ENCODE measurements around the gene XPNPEP2. TPM values are rescaled to one million over a fixed set of nuclear protein-coding genes. Genes with fewer than 3 reads are reported as not detected.

XPNPEP2 gene
- total and polyA plus RNA-seq, 9 of the 15 experiments (the other 6 are each of a cell fraction or from before 2014, with no cell fraction given) = 0.03 to 0.19 (median 0.09) TPM; not detected in 5

- Histone ChIP-seq H4K20me1 (replicated peaks; ENCODE audit: control insufficient read depth, insufficient read depth, low read length) (no peaks in the 10 kb centered on the region), H3K27ac (ENCODE audit: extremely low read depth, low read depth, low read length) (no peak overlapping the region), H3K9me3 (replicated peaks; ENCODE audit: control insufficient read depth, insufficient read depth, low read depth, low read length) (no peaks in the 10 kb centered on the region), H2AFZ (ENCODE audit: low read depth, low read length) (no peak overlapping the region), H3K27me3 (ENCODE audit: control insufficient read depth in 2 of 2, insufficient read depth in 2 of 2, low read length in 2 of 2) (no peaks in the 10 kb centered on the region), H3K36me3 (ENCODE audit: control insufficient read depth, insufficient read depth, low read length) (no peaks in the 10 kb centered on the region), H3K9me1 (ENCODE audit: control insufficient read depth, insufficient read depth, low read length) (no peaks in the 10 kb centered on the region), H3K79me2 (ENCODE audit: control insufficient read depth, insufficient read depth, low read length) (no peaks in the 10 kb centered on the region), H3K9ac (ENCODE audit: insufficient read depth in 1 of 2, low read depth in 2 of 2, low read length in 2 of 2) (no peak overlapping the region), H3K4me2 (ENCODE audit: insufficient read depth, low read length) (no peak overlapping the region), H3K4me3 (no peak overlapping the region), H3K4me1 (replicated peaks in 1 of 2; ENCODE audit: control insufficient read depth in 2 of 2, insufficient read depth in 2 of 2, low read length in 2 of 2) (peaks cover 13 to 28% of the 10 kb centered on the region in 2 experiments)
- peak; percentile 75 for TF ChIP-seq REST (IDR thresholded peaks at IDR 0.05; ENCODE audit: borderline replicate concordance)
- no peak for TF ChIP-seq REST (CRISPR knock-in tag; IDR thresholded peaks at IDR 0.05; ENCODE audit: low read depth)
- no peak for TF ChIP-seq ZNF184 (CRISPR knock-in tag; IDR thresholded peaks at IDR 0.05)
- no peak for TF ChIP-seq ETV1 (tag; conservative IDR thresholded peaks at IDR 0.05; ENCODE audit: low read depth)
- peak; percentile 52; the same call in 1 of the 2 replicates for TF ChIP-seq MIER1 (IDR thresholded peaks at IDR 0.05; ENCODE audit: low read depth)
- ChIA-PET POLR2A (interaction anchor here (1.1 kb wide), 1 partner anchor 13 kb away, joined by 4 read pairs; no protein-coding TSS in a partner anchor), CTCF (ENCODE audit: low intra/inter-chr PET ratio) (no interaction called here)
- ATAC-seq (no peak), FAIRE-seq (no peak), DNase-seq (ENCODE audit: extremely low read depth in 1 of 4, low spot score in 3 of 4) (no peak)
- in situ Hi-C loops (cut with MboI) = no loop called here
- BruUV-seq (replicated peaks) = no TSS peak
- 14% methylated on average over 8 of the region's 10 CpGs for WGBS (ENCODE audit: insufficient coverage, low coverage, missing lambda C conversion rate)
- intact Hi-C loops (cut with micrococcal nuclease) = no loop called here
These were observed 43.1 kb downstream of the XPNPEP2 start for GRCh38 chrX:129781680-129782495.

Data from K562 (cell line).